GM19328 (cell line): ENCODE data around the gene WRNIP1.

Experiments
- ATAC-seq: cut with Tn5 transposase; IDR thresholded peaks from one replicate; pipeline ENCODE4 v1.9.1; 2021; ENCODE audit warnings: mild to moderate bottlenecking, moderate library complexity; ENCODE audit not compliant: unreplicated experiment

The WRNIP1 gene

GRCh38 chr6:2830183-2830582 is 65.0 kb downstream of the WRNIP1 start:
- no peak for ATAC-seq

GRCh38 chr6:2831392-2831791 is 66.2 kb downstream of the WRNIP1 start:
- no peak for ATAC-seq

- no peak for ATAC-seq
Observed at GRCh38 chr6:2834262-2834661, 69.1 kb downstream of the WRNIP1 start.
